Measurements from ENCODE around the gene SERPINB10.
"Not testable (repeated sequence)": the region's sequence is repeated elsewhere in the genome, so short reads cannot be mapped to it uniquely, and the experiment has no call there.

Gene SERPINB10

GRCh38 chr18:63908858-63909257, 1.1 kb downstream of the SERPINB10 start:
- POLR2A ChIA-PET: no interaction called here
- TF ChIP-seq CTCF (IDR thresholded peaks at IDR 0.05; ENCODE audit: insufficient read depth, low read length, missing control alignments): no peak
- DNase-seq (ENCODE audit: low read depth, low spot score): no peak
- CTCF ChIA-PET: interaction anchor here (1.3 to 2.7 kb wide), 3 partner anchors 9 to 55 kb away, joined by 3 to 7 read pairs (median 4); no protein-coding TSS in a partner anchor
- H3K4me3 ChIP-seq (ENCODE audit: low read depth, low read length): no peak overlapping the region

- H3K4me3 ChIP-seq (ENCODE audit: low read depth, low read length): no peak overlapping the region
- TF ChIP-seq CTCF (IDR thresholded peaks at IDR 0.05; ENCODE audit: insufficient read depth, low read length, missing control alignments): no peak
- ChIA-PET CTCF (interaction anchor here (0.6 to 2.7 kb wide), 4 partner anchors 10 to 85 kb away, joined by 3 to 7 read pairs (median 3); no protein-coding TSS in a partner anchor), POLR2A (no interaction called here)
- no peak for DNase-seq (ENCODE audit: low read depth, low spot score)
Measured at GRCh38 chr18:63909870-63910269, 2.1 kb downstream of the SERPINB10 start.

- TF ChIP-seq CTCF (IDR thresholded peaks at IDR 0.05; ENCODE audit: insufficient read depth, low read length, missing control alignments): no peak
- no peak for DNase-seq (ENCODE audit: low read depth, low spot score)
- ChIA-PET POLR2A (no interaction called here), CTCF (interaction anchor here (1.3 kb wide), 1 partner anchor 18 kb away, joined by 4 read pairs; no protein-coding TSS in a partner anchor)
- no peak overlapping the region for H3K4me3 ChIP-seq (ENCODE audit: low read depth, low read length)
Measured at GRCh38 chr18:63917817-63918216, 10.1 kb downstream of the SERPINB10 start.

- ChIA-PET POLR2A (no interaction called here), CTCF (interaction anchor here (0.9 to 3.3 kb wide), 4 partner anchors 12 to 29 kb away, joined by 3 to 26 read pairs (median 4); partner anchors contain the start of gene SERPINB10)
- TF ChIP-seq CTCF (IDR thresholded peaks at IDR 0.05; ENCODE audit: insufficient read depth, low read length, missing control alignments): no peak
- DNase-seq (ENCODE audit: low read depth, low spot score): no peak
- no peak overlapping the region for H3K4me3 ChIP-seq (ENCODE audit: low read depth, low read length)
Measured at GRCh38 chr18:63922049-63922448, 14.3 kb downstream of the SERPINB10 start.

GRCh38 chr18:63924551-63924950, 16.8 kb downstream of the SERPINB10 start:
- peak; percentile 71 for DNase-seq (ENCODE audit: low read depth, low spot score)
- no peak for TF ChIP-seq CTCF (IDR thresholded peaks at IDR 0.05; ENCODE audit: insufficient read depth, low read length, missing control alignments)
- ChIA-PET CTCF (interaction anchor here (0.6 to 3.3 kb wide), 2 partner anchors 11 to 14 kb away, joined by 3 to 26 read pairs; no protein-coding TSS in a partner anchor), POLR2A (interaction anchor here (1.1 kb wide), 1 partner anchor 12 kb away, joined by 3 read pairs; no protein-coding TSS in a partner anchor)
- no peak overlapping the region for H3K4me3 ChIP-seq (ENCODE audit: low read depth, low read length)

GRCh38 chr18:63928331-63928730, 20.6 kb downstream of the SERPINB10 start:
- CTCF ChIA-PET: no interaction called here
- DNase-seq (ENCODE audit: low read depth, low spot score): no peak
- no peak for TF ChIP-seq CTCF (IDR thresholded peaks at IDR 0.05; ENCODE audit: insufficient read depth, low read length, missing control alignments)
- H3K4me3 ChIP-seq (ENCODE audit: low read depth, low read length): no peak overlapping the region
- POLR2A ChIA-PET: no interaction called here

GRCh38 chr18:63929369-63929768, 21.6 kb downstream of the SERPINB10 start:
- H3K4me3 ChIP-seq (ENCODE audit: low read depth, low read length); CTCF ChIA-PET; DNase-seq (ENCODE audit: low read depth, low spot score): not testable (repeated sequence)

More at GRCh38 chr18:63929369-63929768, 21.6 kb downstream of the SERPINB10 start:
- POLR2A ChIA-PET: not testable (repeated sequence)
